Common myeloid progenitor, CD34-positive (primary cell): ENCODE results near the gene C17orf107.

Experiments
- CTCF ChIA-PET: fragments of 350-600 bp; sonication (Branson Sonifier 250); formaldehyde crosslinking; loops from one replicate; lab custom pipeline; 2021; ENCODE audit warnings: antibody characterized with exemption; lab: Charles Lee
- POLR2A ChIA-PET: fragments of 350-600 bp; sonication (Branson Sonifier 250); formaldehyde crosslinking; loops from one replicate; lab custom pipeline; 2021; ENCODE audit warnings: antibody characterized with exemption; lab: Charles Lee
- DNase-seq, 3 donors: peaks; one replicate each; pipeline versions ENCODE4 v3.0.0 to v3.0.0-alpha.2; 2013
- H3K27ac ChIP-seq, 2 experiments: 1 replicate in 1 of 2; 2 replicates in 1 of 2; pipeline ENCODE4 v1.7.0; 2013; ENCODE audit warnings: inconsistent platforms in 2 of 2, low read length in 2 of 2, mild to moderate bottlenecking in 2 of 2, low read depth in 1 of 2, moderate library complexity in 1 of 2; ENCODE audit not compliant: severe bottlenecking in 2 of 2, insufficient read depth in 1 of 2, poor library complexity in 1 of 2
- H3K27me3 ChIP-seq, 5 experiments: replicated peaks in 2 of 5; 1 replicate in 3 of 5; 2 replicates in 2 of 5; pipeline versions ENCODE4 v1.6.1 to v1.7.0; 2013; ENCODE audit warnings: low read length in 4 of 5, mild to moderate bottlenecking in 2 of 5, moderate library complexity in 2 of 5, inconsistent platforms in 1 of 5; ENCODE audit not compliant: insufficient read depth in 5 of 5, control insufficient read depth in 4 of 5
- H3K36me3 ChIP-seq, 4 experiments: 1 replicate in 2 of 4; 2 replicates in 2 of 4; pipeline versions ENCODE4 v1.6.1 to v1.7.0; 2013; ENCODE audit warnings: low read length in 3 of 4, control low read depth in 1 of 4, mild to moderate bottlenecking in 1 of 4; ENCODE audit not compliant: control insufficient read depth in 4 of 4, insufficient read depth in 4 of 4
- H3K4me1 ChIP-seq, 4 experiments: 1 replicate in 3 of 4; 2 replicates in 1 of 4; pipeline versions ENCODE4 v1.6.1 to v1.7.1; 2013; ENCODE audit warnings: low read length in 3 of 4, mild to moderate bottlenecking in 3 of 4, control low read depth in 1 of 4, inconsistent platforms in 1 of 4, moderate library complexity in 1 of 4; ENCODE audit not compliant: control insufficient read depth in 4 of 4, insufficient read depth in 4 of 4; ENCODE audit errors: control extremely low read depth in 1 of 4
- H3K4me3 ChIP-seq, 7 experiments: 1 replicate in 4 of 7; 2 replicates in 3 of 7; pipeline versions ENCODE4 v1.5.1 to v1.7.0; 2013; ENCODE audit warnings: mild to moderate bottlenecking in 7 of 7, low read length in 6 of 7, moderate library complexity in 6 of 7, inconsistent platforms in 2 of 7, low read depth in 2 of 7, control low read depth in 1 of 7; ENCODE audit not compliant: insufficient read depth in 4 of 7, control insufficient read depth in 1 of 7; ENCODE audit errors: extremely low read depth in 1 of 7
- H3K9me3 ChIP-seq, 5 experiments: 1 replicate in 4 of 5; 2 replicates in 1 of 5; pipeline versions ENCODE4 v1.6.1 to v1.7.1; 2013; ENCODE audit warnings: low read length in 4 of 5, mild to moderate bottlenecking in 2 of 5, inconsistent platforms in 1 of 5, low read depth in 1 of 5, moderate library complexity in 1 of 5; ENCODE audit not compliant: control insufficient read depth in 4 of 5, insufficient read depth in 2 of 5; ENCODE audit errors: control extremely low read depth in 1 of 5
- WGBS: methylation state at CpG from one replicate; pipeline ENCODE4 v1.1.5; 2013; ENCODE audit not compliant: insufficient coverage; 5-methylcytosine and 5-hydroxymethylcytosine counted together

Gene C17orf107

DNA sequence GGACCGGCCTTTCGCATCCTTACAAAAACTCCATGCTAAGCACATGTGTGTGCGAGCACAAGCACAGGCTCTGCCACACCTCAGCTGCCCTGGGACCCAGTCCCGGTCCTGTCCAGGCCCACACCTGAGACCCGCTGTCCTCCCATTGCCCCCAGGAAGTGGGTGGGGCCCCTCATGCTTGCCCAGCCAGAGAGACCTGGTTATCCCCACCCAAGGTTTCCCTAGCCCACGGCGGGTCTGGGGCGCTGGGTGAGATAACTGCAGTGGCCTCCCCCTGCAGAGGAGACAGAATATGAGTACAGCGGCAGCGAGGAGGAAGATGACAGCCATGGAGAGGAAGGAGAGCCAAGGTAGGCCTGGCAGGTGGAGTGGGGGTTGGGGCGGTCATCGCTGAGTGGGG is 12.5 kb upstream of the C17orf107 start:
- H3K4me1 ChIP-seq = no peaks in the 10 kb centered on the region
- peaks cover 11 to 56% (median 41%) of the 10 kb centered on the region in 4 experiments for H3K36me3 ChIP-seq
- H3K27ac ChIP-seq = no peak overlapping the region
- no peak for DNase-seq
- POLR2A ChIA-PET = no interaction called here
- 99% methylated on average over 9 of the region's 12 CpGs for WGBS
- CTCF ChIA-PET = interaction anchor here (0.8 to 4.2 kb wide), 6 partner anchors 50 to 178 kb away, joined by 3 to 20 read pairs (median 4); partner anchors contain the start of genes ARRB2 and GLTPD2
- no peak overlapping the region for H3K4me3 ChIP-seq
- no peaks in the 10 kb centered on the region for H3K9me3 ChIP-seq
- H3K27me3 ChIP-seq = no peaks in the 10 kb centered on the region

DNA sequence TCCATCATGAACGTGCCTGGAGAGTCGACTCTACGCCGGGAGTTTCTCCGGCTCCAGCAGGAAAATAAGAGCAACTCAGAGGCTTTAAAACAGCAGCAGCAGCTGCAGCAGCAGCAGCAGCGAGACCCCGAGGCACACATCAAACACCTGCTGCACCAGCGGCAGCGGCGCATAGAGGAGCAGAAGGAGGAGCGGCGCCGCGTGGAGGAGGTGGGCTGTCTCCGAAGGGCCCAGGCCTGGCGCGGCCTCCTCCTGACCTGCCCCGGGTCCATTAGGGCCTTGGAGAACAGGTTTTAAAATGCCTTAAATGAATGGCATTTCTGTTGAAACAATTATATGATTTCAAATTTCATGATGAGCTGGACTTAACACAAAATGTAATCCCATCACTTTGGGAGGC is 11.8 kb upstream of the C17orf107 start:
- H3K4me3 ChIP-seq = no peak overlapping the region
- no peaks in the 10 kb centered on the region for H3K9me3 ChIP-seq
- H3K27me3 ChIP-seq = no peaks in the 10 kb centered on the region
- DNase-seq = no peak
- peaks cover 11 to 56% (median 43%) of the 10 kb centered on the region in 4 experiments for H3K36me3 ChIP-seq
- ChIA-PET CTCF (interaction anchor here (0.8 to 4.2 kb wide), 10 partner anchors 15 to 255 kb away, joined by 3 to 20 read pairs (median 4); partner anchors contain the start of gene ARRB2), POLR2A (no interaction called here)
- H3K27ac ChIP-seq = no peak overlapping the region
- 97% methylated on average over 17 of the region's 18 CpGs for WGBS
- H3K4me1 ChIP-seq = no peaks in the 10 kb centered on the region

DNA sequence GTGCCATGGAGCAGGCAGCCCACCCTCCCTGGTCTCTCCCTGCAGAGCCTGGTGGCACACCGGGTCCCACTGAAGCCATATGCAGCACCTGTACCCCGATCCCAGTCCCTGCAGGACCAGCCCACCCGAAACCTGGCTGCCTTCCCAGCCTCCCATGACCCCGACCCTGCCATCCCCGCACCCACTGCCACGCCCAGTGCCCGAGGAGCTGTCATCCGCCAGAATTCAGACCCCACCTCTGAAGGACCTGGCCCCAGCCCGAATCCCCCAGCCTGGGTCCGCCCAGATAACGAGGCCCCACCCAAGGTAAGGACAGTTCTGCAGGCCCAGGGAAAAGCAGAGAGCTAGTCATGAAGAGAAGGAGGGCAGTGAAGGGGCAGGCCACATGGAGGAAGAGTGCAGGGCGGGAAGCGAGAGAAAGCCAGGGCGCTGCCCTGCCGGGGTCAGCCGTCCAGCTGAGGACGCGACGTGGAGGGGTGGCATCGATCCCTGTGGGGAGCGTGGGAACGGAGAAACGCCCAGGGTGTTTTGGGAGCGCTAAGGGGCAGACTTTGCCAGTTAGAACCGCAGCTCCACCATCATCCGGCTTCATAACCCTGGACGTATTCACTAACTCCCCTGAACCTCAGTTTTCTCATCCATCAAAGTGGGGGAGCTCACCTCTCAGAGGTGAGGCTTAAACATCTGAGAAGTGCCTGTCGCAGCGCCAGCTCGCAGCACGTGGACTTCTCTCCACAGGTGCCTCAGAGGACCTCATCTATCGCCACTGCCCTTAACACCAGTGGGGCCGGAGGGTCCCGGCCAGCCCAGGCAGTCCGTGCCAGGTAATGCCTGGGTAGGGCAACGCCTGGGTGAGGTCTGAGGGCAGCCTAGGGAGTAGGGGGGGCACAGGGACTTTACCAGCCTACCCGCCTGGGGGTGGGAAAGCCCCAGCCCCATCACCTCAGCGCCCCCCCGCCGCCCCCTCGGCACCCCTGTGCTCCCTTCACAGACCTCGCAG is 7.6 kb upstream of the C17orf107 start:
- H3K9me3 ChIP-seq = no peaks in the 10 kb centered on the region
- 97% methylated on average over 35 of the region's 42 CpGs for WGBS
- no peak overlapping the region for H3K4me3 ChIP-seq
- H3K36me3 ChIP-seq = peaks cover 21 to 72% (median 48%) of the 10 kb centered on the region in 4 experiments
- ChIA-PET CTCF (interaction anchor here (1.7 to 4.0 kb wide), 5 partner anchors 8 to 183 kb away, joined by 5 to 12 read pairs (median 11); partner anchors contain the start of genes ARRB2, C17orf107, GLTPD2 and VMO1), POLR2A (no interaction called here)
- DNase-seq = no peak
- H3K4me1 ChIP-seq = no peaks in the 10 kb centered on the region
- H3K27ac ChIP-seq = no peak overlapping the region
- H3K27me3 ChIP-seq = peaks cover 0 to under 1% (median 0%) of the 10 kb centered on the region in 5 experiments

DNA sequence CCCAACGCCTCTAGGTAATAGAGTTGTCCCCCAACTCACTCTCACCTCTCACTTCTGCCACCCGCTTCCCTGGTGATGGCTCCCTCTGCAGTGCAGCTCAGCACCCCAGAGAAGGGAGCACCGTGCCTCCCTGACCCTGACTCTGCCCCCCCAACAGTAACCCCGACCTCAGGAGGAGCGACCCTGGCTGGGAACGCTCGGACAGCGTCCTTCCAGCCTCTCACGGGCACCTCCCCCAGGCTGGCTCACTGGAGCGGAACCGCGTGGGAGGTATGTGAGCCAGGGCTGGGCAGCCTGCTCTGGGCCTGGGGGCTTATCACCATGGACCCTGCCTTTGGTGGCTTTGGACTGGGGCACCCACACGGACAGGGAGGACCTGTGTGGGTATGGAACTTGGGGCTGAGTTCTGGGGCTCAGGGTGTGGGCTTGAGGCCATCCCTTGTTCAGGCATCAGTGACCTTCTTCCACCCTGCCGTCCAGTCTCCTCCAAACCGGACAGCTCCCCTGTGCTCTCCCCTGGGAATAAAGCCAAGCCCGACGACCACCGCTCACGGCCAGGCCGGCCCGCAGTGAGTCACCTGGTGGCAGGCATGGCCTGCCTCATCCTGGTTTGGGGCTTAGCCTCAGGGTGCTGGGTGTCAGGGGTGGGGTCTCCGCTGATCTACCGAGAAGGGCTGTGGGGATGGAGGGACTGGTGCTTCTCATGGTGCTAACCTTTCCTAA is 6.7 kb upstream of the C17orf107 start:
- no peak for DNase-seq
- WGBS = 88% methylated on average over 10 of the region's 23 CpGs
- no peak overlapping the region for H3K27ac ChIP-seq
- H3K9me3 ChIP-seq = no peaks in the 10 kb centered on the region
- peaks cover 0 to 4% (median 0%) of the 10 kb centered on the region in 5 experiments for H3K27me3 ChIP-seq
- CTCF ChIA-PET = interaction anchor here (0.7 to 4.0 kb wide), 4 partner anchors 7 to 184 kb away, joined by 3 to 12 read pairs (median 8); partner anchors contain the start of genes ARRB2 and C17orf107
- POLR2A ChIA-PET = no interaction called here
- H3K4me1 ChIP-seq = no peaks in the 10 kb centered on the region
- no peak overlapping the region for H3K4me3 ChIP-seq
- peaks cover 17 to 68% (median 49%) of the 10 kb centered on the region in 4 experiments for H3K36me3 ChIP-seq

DNA sequence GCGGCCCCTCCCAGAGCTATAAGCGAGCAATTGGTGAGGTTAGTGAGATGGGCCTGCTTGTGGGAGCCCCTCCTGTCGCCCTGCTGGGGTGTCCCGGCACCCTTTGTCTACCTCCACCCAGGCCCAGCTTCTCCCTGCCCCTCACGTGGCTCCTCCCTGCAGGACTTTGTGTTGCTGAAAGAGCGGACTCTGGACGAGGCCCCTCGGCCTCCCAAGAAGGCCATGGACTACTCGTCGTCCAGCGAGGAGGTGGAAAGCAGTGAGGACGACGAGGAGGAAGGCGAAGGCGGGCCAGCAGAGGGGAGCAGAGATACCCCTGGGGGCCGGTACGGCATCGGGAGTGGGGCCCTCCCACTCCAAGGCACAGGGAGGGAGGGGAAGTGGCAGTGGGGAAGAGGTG is 6.1 kb upstream of the C17orf107 start:
- CTCF ChIA-PET = interaction anchor here (0.7 kb wide), 1 partner anchor 185 kb away, joined by 3 read pairs; no protein-coding TSS in a partner anchor

DNA sequence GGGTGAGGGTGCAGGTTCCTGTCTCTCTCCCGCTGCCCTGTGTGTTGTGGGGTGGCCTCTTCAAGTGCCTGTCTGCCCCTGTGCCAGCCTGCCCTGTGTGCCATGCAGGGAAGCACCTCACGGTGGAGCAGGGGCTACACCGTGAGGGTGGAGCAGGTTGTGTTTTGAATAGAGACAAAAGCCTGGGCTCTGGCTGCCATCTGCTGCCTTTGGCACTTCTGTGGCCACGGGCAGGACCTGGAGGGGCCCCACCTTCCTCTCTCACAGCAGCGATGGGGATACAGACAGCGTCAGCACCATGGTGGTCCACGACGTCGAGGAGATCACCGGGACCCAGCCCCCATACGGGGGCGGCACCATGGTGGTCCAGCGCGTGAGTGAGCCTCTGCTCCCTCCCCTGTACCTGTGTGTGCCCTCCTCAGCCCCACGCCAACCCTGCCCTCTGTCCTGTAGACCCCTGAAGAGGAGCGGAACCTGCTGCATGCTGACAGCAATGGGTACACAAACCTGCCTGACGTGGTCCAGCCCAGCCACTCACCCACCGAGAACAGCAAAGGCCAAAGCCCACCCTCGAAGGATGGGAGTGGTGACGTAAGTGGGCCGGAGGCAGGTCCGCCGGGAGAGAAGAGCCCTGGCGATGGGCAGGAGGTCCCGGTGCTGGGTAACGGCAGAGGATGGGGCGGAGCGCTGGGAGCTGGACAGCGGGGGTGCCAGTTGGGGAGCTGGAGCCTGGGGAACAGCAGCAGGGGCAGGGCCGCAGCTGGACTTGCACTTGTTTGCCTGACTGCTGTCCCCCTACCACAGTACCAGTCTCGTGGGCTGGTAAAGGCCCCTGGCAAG is 5.4 kb upstream of the C17orf107 start:
- Histone ChIP-seq H3K27me3 (peaks cover 0 to 17% (median 5%) of the 10 kb centered on the region in 5 experiments), H3K27ac (no peak overlapping the region), H3K4me3 (no peak overlapping the region), H3K9me3 (no peaks in the 10 kb centered on the region), H3K4me1 (peaks cover 0 to 8% (median 5%) of the 10 kb centered on the region in 4 experiments), H3K36me3 (peaks cover 16 to 65% (median 45%) of the 10 kb centered on the region in 4 experiments)
- ChIA-PET POLR2A (no interaction called here), CTCF (interaction anchor here (0.7 kb wide), 1 partner anchor 184 kb away, joined by 3 read pairs; the partner anchor contains the start of gene ARRB2)
- 95% methylated on average over 27 of the region's 31 CpGs for WGBS
- DNase-seq = no peak

More for the DNA sequence above, 6.1 kb upstream of the C17orf107 start:
- H3K36me3 ChIP-seq = peaks cover 16 to 65% (median 48%) of the 10 kb centered on the region in 4 experiments
- POLR2A ChIA-PET = no interaction called here
- H3K9me3 ChIP-seq = no peaks in the 10 kb centered on the region
- DNase-seq = no peak
- no peak overlapping the region for H3K4me3 ChIP-seq
- no peak overlapping the region for H3K27ac ChIP-seq
- peaks cover 0 to 10% (median 2%) of the 10 kb centered on the region in 5 experiments for H3K27me3 ChIP-seq
- WGBS = 93% methylated on average over 15 of the region's 18 CpGs
- peaks cover 0 to 1% (median under 1%) of the 10 kb centered on the region in 4 experiments for H3K4me1 ChIP-seq
